Activated CD8-positive, alpha-beta memory T cell treated with anti-CD3 and anti-CD28 coated beads for 1 hour (primary cell): ENCODE measurements around the gene ETV4.

ENCODE experiments used
- DNase-seq, 2 donors: peaks; one replicate each; pipeline ENCODE4 v3.0.0-alpha.2; 2020; ENCODE audit warnings: low read depth in 1 of 2; ENCODE audit errors: extremely low read depth in 1 of 2

The ETV4 gene

GRCh38 chr17:43573579-43574321 lies 27.6 kb upstream of the ETV4 start:
- DNase-seq: no peak

GRCh38 chr17:43572368-43572980 lies 26.3 kb upstream of the ETV4 start:
- no peak for DNase-seq

GRCh38 chr17:43570518-43570928 lies 24.4 kb upstream of the ETV4 start:
- no peak for DNase-seq

- DNase-seq: no peak
Observed at GRCh38 chr17:43568506-43569082, 22.5 kb upstream of the ETV4 start.

GRCh38 chr17:43563600-43564594 lies 17.8 kb upstream of the ETV4 start:
- no peak for DNase-seq

- no peak for DNase-seq
Observed at GRCh38 chr17:43562679-43563599, 16.8 kb upstream of the ETV4 start.

- no peak for DNase-seq
Observed at GRCh38 chr17:43560461-43561427, 14.6 kb upstream of the ETV4 start.

GRCh38 chr17:43559161-43559816 lies 13.1 kb upstream of the ETV4 start:
- DNase-seq: no peak

GRCh38 chr17:43558805-43559160 lies 12.6 kb upstream of the ETV4 start:
- no peak for DNase-seq

- DNase-seq: no peak
Observed at GRCh38 chr17:43556292-43556691, 10.2 kb upstream of the ETV4 start.

- no peak for DNase-seq
Observed at GRCh38 chr17:43554857-43555256, 8.7 kb upstream of the ETV4 start.

- DNase-seq: no peak
Observed at GRCh38 chr17:43553573-43553972, 7.4 kb upstream of the ETV4 start.

GRCh38 chr17:43552229-43552837 lies 6.2 kb upstream of the ETV4 start:
- DNase-seq: no peak

GRCh38 chr17:43550754-43551153 lies 4.6 kb upstream of the ETV4 start:
- no peak for DNase-seq

- DNase-seq: no peak
Observed at GRCh38 chr17:43549496-43549895, 3.4 kb upstream of the ETV4 start.

- DNase-seq: no peak
Observed at GRCh38 chr17:43548689-43549379, 2.7 kb upstream of the ETV4 start.

- no peak for DNase-seq
Observed at GRCh38 chr17:43547659-43548256, 1.6 kb upstream of the ETV4 start.
